Measurements from ENCODE around the gene ANKRD29. TPM values are rescaled to one million over a fixed set of nuclear protein-coding genes. Genes with fewer than 3 reads are reported as not detected.

ANKRD29 gene
- total RNA-seq, 4 donors from 2014 or later = 0.75 to 2.2 (median 1.5) TPM

- no peak for DNase-seq
- H3K27ac ChIP-seq = no peak overlapping the region
- no peaks in the 10 kb centered on the region for H3K36me3 ChIP-seq
- H3K4me3 ChIP-seq = no peak overlapping the region
- TF ChIP-seq EP300 (IDR thresholded peaks at IDR 0.05; ENCODE audit: low read depth) (no peak), CTCF (IDR thresholded peaks at IDR 0.05) (no peak), POLR2A (IDR thresholded peaks at IDR 0.05) (no peak), POLR2AphosphoS5 (IDR thresholded peaks at IDR 0.05) (no peak)
- in situ Hi-C loops (cut with MboI; ENCODE audit: low pct_ligation_motif_present in 1 of 4, low pct_unique_long_range_greater_than_20kb in 1 of 4, low sequenced_read_pairs in 3 of 4) (loop anchor here in 3 of 4 donors (25.0 kb wide), 2 partner anchors 278 to 478 kb away; no protein-coding TSS in a partner anchor), intact Hi-C loops (cut with DNase I; ENCODE audit: low total_unique reads) (no loop called here)
- no peaks in the 10 kb centered on the region for H3K9me3 ChIP-seq
- H3K4me1 ChIP-seq = no peaks in the 10 kb centered on the region
- WGBS, 2 donors (ENCODE audit: low coverage in 1 of 2) = 66 to 80% methylated on average over 2 to 3 of the region's 3 CpGs
- H3K27me3 ChIP-seq = no peaks in the 10 kb centered on the region
Observed at GRCh38 chr18:23634692-23635091, 28.0 kb downstream of the ANKRD29 start.

GRCh38 chr18:23632615-23633014, 30.1 kb downstream of the ANKRD29 start:
- TF ChIP-seq EP300 (IDR thresholded peaks at IDR 0.05; ENCODE audit: low read depth) = no peak
- no peak for TF ChIP-seq POLR2AphosphoS5 (IDR thresholded peaks at IDR 0.05)
- no peak for TF ChIP-seq CTCF (IDR thresholded peaks at IDR 0.05)
- TF ChIP-seq POLR2A (IDR thresholded peaks at IDR 0.05) = no peak
- Histone ChIP-seq H3K4me1 (peaks cover 0 to 11% (median under 1%) of the 10 kb centered on the region in 4 donors), H3K27me3 (no peaks in the 10 kb centered on the region), H3K4me3 (no peak overlapping the region), H3K27ac (no peak overlapping the region), H3K36me3 (no peaks in the 10 kb centered on the region), H3K9me3 (no peaks in the 10 kb centered on the region)
- DNase-seq = no peak
- intact Hi-C loops (cut with DNase I; ENCODE audit: low total_unique reads) (no loop called here), in situ Hi-C loops (cut with MboI; ENCODE audit: low pct_ligation_motif_present in 1 of 4, low pct_unique_long_range_greater_than_20kb in 1 of 4, low sequenced_read_pairs in 3 of 4) (loop anchor here in 3 of 4 donors (25.0 kb wide), 2 partner anchors 280 to 480 kb away; no protein-coding TSS in a partner anchor)
- 70% methylated on average over 1 of the region's 1 CpG; no CpG with 5 or more reads in 1 of the 2 donors for WGBS, 2 donors (ENCODE audit: low coverage in 1 of 2)

- WGBS, 2 donors (ENCODE audit: low coverage in 1 of 2) = 73 to 81% methylated on average over 7 to 11 of the region's 11 CpGs
- Histone ChIP-seq H3K27me3 (no peaks in the 10 kb centered on the region), H3K4me1 (peaks cover 0 to 20% (median 6%) of the 10 kb centered on the region in 4 donors), H3K4me3 (no peak overlapping the region), H3K27ac (no peak overlapping the region), H3K36me3 (no peaks in the 10 kb centered on the region), H3K9me3 (no peaks in the 10 kb centered on the region)
- in situ Hi-C loops (cut with MboI; ENCODE audit: low pct_ligation_motif_present in 1 of 4, low pct_unique_long_range_greater_than_20kb in 1 of 4, low sequenced_read_pairs in 3 of 4) = loop anchor here in 3 of 4 donors (25.0 kb wide), 2 partner anchors 281 to 481 kb away; no protein-coding TSS in a partner anchor
- intact Hi-C loops (cut with DNase I; ENCODE audit: low total_unique reads) = no loop called here
- DNase-seq = no peak
- no peak for TF ChIP-seq POLR2AphosphoS5 (IDR thresholded peaks at IDR 0.05)
- TF ChIP-seq CTCF (IDR thresholded peaks at IDR 0.05) = no peak
- TF ChIP-seq POLR2A (IDR thresholded peaks at IDR 0.05) = no peak
- TF ChIP-seq EP300 (IDR thresholded peaks at IDR 0.05; ENCODE audit: low read depth) = no peak
Observed at GRCh38 chr18:23631746-23632145, 31.0 kb downstream of the ANKRD29 start.

- TF ChIP-seq CTCF (IDR thresholded peaks at IDR 0.05) = no peak
- no peak for TF ChIP-seq POLR2A (IDR thresholded peaks at IDR 0.05)
- TF ChIP-seq POLR2AphosphoS5 (IDR thresholded peaks at IDR 0.05) = no peak
- TF ChIP-seq EP300 (IDR thresholded peaks at IDR 0.05; ENCODE audit: low read depth) = no peak
- Histone ChIP-seq H3K36me3 (no peaks in the 10 kb centered on the region), H3K4me1 (peaks cover 0 to 23% (median 6%) of the 10 kb centered on the region in 4 donors), H3K27me3 (no peaks in the 10 kb centered on the region), H3K4me3 (no peak overlapping the region), H3K27ac (no peak overlapping the region), H3K9me3 (no peaks in the 10 kb centered on the region)
- WGBS, 2 donors (ENCODE audit: low coverage in 1 of 2) = 88 to 91% methylated on average over 5 of the region's 5 CpGs
- intact Hi-C loops (cut with DNase I; ENCODE audit: low total_unique reads) = no loop called here
- no peak for DNase-seq
- in situ Hi-C loops (cut with MboI; ENCODE audit: low pct_ligation_motif_present in 1 of 4, low pct_unique_long_range_greater_than_20kb in 1 of 4, low sequenced_read_pairs in 3 of 4) = loop anchor here in 3 of 4 donors (25.0 kb wide), 2 partner anchors 281 to 481 kb away; no protein-coding TSS in a partner anchor
Observed at GRCh38 chr18:23631312-23631711, 31.4 kb downstream of the ANKRD29 start.
